ENCODE results near the gene FHIT. TPM values are rescaled to one million over a fixed set of nuclear protein-coding genes. Genes with fewer than 3 reads are reported as not detected.

FHIT gene
- total RNA-seq, 4 donors from 2014 or later, result 3.5 to 17.0 (median 16.7) TPM

DNA sequence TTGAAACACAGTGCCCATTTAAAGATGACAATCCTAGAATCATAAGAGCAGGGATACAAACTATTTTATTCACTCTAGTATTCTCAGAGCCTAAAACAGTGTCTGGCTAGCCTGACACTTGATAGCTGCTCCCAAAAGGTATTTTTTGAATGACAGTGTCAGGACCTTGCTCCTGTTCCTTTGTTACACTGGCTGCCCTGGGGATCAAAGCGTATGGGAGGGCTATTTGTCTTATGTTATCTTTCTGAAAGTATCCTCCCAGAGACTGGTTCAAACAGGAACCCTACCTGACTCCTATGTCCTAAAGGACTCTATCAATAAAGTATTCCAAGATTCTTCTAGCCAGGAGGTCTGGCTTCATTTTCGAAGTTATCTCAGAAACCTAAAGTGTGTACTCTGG lies 621.4 kb downstream of the FHIT start:
- no peak for DNase-seq

DNA sequence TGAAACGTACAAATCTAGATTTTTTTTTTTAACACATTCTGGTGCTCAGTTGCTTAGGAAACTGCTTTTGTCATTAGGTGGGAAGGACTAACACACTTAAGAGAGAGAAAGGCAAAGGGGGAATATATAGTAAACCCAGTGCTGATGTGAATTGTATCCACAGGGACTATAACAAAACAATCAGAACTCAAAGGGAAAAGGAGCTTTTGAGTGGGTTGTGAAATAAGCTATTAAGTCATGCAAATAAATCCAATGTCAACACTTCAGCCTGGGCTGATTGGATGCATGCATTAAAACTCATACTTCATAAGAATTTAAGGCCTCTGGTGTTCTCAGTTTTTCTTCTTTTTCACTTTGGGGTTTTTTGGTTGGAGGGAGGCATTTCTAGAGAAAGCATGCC lies 628.9 kb downstream of the FHIT start:
- H3K4me1 ChIP-seq, result no peaks in the 10 kb centered on the region
- no peaks in the 10 kb centered on the region for H3K9me3 ChIP-seq
- TF ChIP-seq, protein P1, sequence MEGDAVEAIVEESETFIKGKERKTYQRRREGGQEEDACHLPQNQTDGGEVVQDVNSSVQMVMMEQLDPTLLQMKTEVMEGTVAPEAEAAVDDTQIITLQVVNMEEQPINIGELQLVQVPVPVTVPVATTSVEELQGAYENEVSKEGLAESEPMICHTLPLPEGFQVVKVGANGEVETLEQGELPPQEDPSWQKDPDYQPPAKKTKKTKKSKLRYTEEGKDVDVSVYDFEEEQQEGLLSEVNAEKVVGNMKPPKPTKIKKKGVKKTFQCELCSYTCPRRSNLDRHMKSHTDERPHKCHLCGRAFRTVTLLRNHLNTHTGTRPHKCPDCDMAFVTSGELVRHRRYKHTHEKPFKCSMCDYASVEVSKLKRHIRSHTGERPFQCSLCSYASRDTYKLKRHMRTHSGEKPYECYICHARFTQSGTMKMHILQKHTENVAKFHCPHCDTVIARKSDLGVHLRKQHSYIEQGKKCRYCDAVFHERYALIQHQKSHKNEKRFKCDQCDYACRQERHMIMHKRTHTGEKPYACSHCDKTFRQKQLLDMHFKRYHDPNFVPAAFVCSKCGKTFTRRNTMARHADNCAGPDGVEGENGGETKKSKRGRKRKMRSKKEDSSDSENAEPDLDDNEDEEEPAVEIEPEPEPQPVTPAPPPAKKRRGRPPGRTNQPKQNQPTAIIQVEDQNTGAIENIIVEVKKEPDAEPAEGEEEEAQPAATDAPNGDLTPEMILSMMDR (IDR thresholded peaks at IDR 0.05), result no peak
- no peak for TF ChIP-seq POLR2A (IDR thresholded peaks at IDR 0.05)
- H3K27ac ChIP-seq, result no peak overlapping the region
- DNase-seq, result no peak
- no peaks in the 10 kb centered on the region for H3K36me3 ChIP-seq
- no peak overlapping the region for H3K4me3 ChIP-seq
- no peaks in the 10 kb centered on the region for H3K27me3 ChIP-seq

More for the DNA sequence above, 621.4 kb downstream of the FHIT start:
- Histone ChIP-seq H3K27ac (no peak overlapping the region), H3K27me3 (no peaks in the 10 kb centered on the region), H3K4me3 (no peak overlapping the region), H3K4me1 (no peaks in the 10 kb centered on the region), H3K36me3 (no peaks in the 10 kb centered on the region), H3K9me3 (no peaks in the 10 kb centered on the region)
- TF ChIP-seq, protein P1 (IDR thresholded peaks at IDR 0.05), result no peak
- TF ChIP-seq POLR2A (IDR thresholded peaks at IDR 0.05), result no peak

DNA sequence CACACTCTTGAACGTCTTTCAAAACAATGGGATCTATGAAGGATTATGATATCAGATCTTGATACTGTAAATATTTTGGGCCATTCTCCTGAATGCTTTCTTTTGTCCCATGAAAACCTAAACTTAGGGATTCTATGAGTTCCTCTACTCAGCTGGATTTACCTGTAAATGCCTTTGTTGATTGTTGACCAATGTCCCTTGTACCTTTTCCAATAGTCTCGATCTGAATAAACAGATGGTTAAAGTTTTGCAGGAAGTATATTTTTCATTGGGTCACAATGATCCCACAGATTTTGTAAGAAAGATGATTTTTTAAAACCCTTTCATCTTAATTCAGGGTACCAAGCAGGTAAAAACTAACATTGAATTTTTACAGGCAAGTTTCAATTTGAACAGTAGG lies 634.1 kb downstream of the FHIT start:
- no peak for TF ChIP-seq POLR2A (IDR thresholded peaks at IDR 0.05)
- TF ChIP-seq, protein P1 (IDR thresholded peaks at IDR 0.05), result no peak
- Histone ChIP-seq H3K27ac (no peak overlapping the region), H3K36me3 (no peaks in the 10 kb centered on the region), H3K9me3 (no peaks in the 10 kb centered on the region), H3K4me3 (no peak overlapping the region), H3K27me3 (no peaks in the 10 kb centered on the region), H3K4me1 (no peaks in the 10 kb centered on the region)
- DNase-seq, result no peak

DNA sequence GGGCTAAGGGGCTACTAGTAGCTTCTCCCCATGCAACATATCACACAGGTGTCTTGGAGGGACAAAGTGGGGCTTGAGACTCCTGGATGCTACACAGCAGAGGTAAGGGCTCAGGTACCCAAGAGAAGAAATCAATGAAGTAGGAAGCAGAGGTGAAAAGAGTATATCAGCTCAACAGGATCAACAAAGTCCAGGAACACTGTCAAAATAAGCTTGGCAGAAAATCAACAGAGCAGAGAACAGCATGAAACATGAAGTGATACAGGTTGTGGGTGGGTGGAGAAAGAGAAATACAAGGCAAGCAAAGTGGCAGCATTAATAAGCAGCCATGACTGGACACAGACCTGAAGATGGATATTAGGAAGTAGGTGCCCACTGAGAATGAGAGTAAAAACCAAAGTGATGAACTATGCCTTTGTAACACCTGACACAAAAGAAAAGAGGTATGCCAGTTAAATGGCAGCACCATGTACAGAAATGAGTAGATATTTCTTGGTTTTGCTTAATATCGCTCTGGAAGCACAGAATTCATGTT lies 637.4 kb downstream of the FHIT start:
- Histone ChIP-seq H3K9me3 (no peaks in the 10 kb centered on the region), H3K36me3 (no peaks in the 10 kb centered on the region), H3K27me3 (no peaks in the 10 kb centered on the region), H3K4me1 (no peaks in the 10 kb centered on the region), H3K4me3 (no peak overlapping the region), H3K27ac (no peak overlapping the region)
- DNase-seq, result no peak
- TF ChIP-seq POLR2A (IDR thresholded peaks at IDR 0.05), result no peak
- TF ChIP-seq, protein P1 (IDR thresholded peaks at IDR 0.05), result no peak

DNA sequence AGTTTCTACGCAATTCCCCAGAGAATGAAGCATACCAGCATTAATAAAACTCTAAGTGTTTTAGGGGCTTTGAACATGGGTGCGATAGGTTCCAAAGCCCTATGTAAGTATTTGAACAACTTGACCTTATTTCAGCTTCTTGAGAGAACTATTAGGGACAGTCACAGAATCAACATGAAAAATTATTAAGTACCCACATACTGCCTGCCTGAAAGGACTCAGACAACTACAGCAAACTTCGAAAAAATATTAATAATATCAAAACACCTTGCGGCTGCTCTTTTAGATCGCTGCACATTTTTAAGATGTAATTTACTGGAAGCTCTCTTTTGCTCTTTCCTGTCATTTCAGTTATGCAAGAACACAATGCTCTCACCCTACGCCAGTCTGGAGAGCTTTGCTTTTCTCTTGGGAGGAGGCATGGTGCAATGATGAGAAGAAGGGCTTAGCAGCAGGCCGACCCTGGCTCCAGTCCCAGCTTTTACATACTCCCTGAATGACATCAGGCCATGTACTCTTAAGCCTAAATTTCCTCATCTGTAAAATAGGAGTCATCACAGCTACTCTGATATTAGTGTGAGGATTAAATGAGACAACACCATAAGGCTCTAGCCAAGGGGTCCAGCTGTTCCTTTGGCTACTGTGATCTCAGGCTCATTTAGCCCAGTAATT lies 640.7 kb downstream of the FHIT start:
- peak in 1 of 3 donors; percentile 59 for DNase-seq
- Histone ChIP-seq H3K4me1 (no peaks in the 10 kb centered on the region), H3K27me3 (no peaks in the 10 kb centered on the region), H3K27ac (no peak overlapping the region), H3K9me3 (no peaks in the 10 kb centered on the region), H3K4me3 (no peak overlapping the region), H3K36me3 (no peaks in the 10 kb centered on the region)
- no peak for TF ChIP-seq POLR2A (IDR thresholded peaks at IDR 0.05)
- TF ChIP-seq, protein P1 (IDR thresholded peaks at IDR 0.05), result no peak

All from Peyer's patch (tissue), 4 donors.